ENCODE data around the gene PRDM16. TPM values are rescaled to one million over a fixed set of nuclear protein-coding genes. Genes with fewer than 3 reads are reported as not detected.

Gene PRDM16
- total and polyA plus RNA-seq, 2 of the 13 experiments (the other 11 are each of a cell fraction or from before 2014, with no cell fraction given): 0.15 to 0.81 TPM

GRCh38 chr1:3283849-3284248 lies 214.8 kb downstream of the PRDM16 start (continued):
- TF ChIP-seq JUN (CRISPR knock-in tag; IDR thresholded peaks at IDR 0.05): no peak
- peak in 1 of 2 experiments; percentile 64; a peak in 1 of 4 replicates for TF ChIP-seq HMGXB4 (CRISPR knock-in tag; IDR thresholded peaks at IDR 0.05; ENCODE audit: borderline replicate concordance in 1 of 2, low read depth in 1 of 2)
- TF ChIP-seq ZNF256 (CRISPR knock-in tag; conservative IDR thresholded peaks at IDR 0.05): no peak
- TF ChIP-seq GABPB1 (CRISPR knock-in tag; IDR thresholded peaks at IDR 0.05): peak; percentile 35; the same call in 1 of the 2 replicates
- TF ChIP-seq ZNF691 (CRISPR knock-in tag; IDR thresholded peaks at IDR 0.05; ENCODE audit: borderline replicate concordance, low read depth): no peak
- TF ChIP-seq ZNF788 (CRISPR knock-in tag; IDR thresholded peaks at IDR 0.05; ENCODE audit: borderline replicate concordance): peak; percentile 47
- no peak for TF ChIP-seq KLF15 (CRISPR knock-in tag; IDR thresholded peaks at IDR 0.05; ENCODE audit: borderline replicate concordance)
- no peak for TF ChIP-seq SP4 (CRISPR knock-in tag; IDR thresholded peaks at IDR 0.05)
- TF ChIP-seq ZBTB44 (CRISPR knock-in tag; IDR thresholded peaks at IDR 0.05): no peak
- no peak for TF ChIP-seq NR2F1 (CRISPR knock-in tag; IDR thresholded peaks at IDR 0.05)
- no peak for TF ChIP-seq FOXJ3 (CRISPR knock-in tag; IDR thresholded peaks at IDR 0.05; ENCODE audit: borderline replicate concordance)
- TF ChIP-seq FOXA1 (IDR thresholded peaks at IDR 0.05): no peak
- no peak for TF ChIP-seq FOXA1 (CRISPR knock-in tag; IDR thresholded peaks at IDR 0.05)
- TF ChIP-seq AHDC1 (CRISPR knock-in tag; IDR thresholded peaks at IDR 0.05; ENCODE audit: borderline replicate concordance): 0 out of 2 replicates have a peak, but pooled peaks have one; percentile 15
- TF ChIP-seq ZNF180 (CRISPR knock-in tag; IDR thresholded peaks at IDR 0.05; ENCODE audit: borderline replicate concordance, low read depth): no peak
- TF ChIP-seq KDM2A (CRISPR knock-in tag; IDR thresholded peaks at IDR 0.05; ENCODE audit: borderline replicate concordance, low read depth): peak; percentile 51; the same call in 1 of the 2 replicates
- TF ChIP-seq HNF1B (CRISPR knock-in tag; IDR thresholded peaks at IDR 0.05): peak; percentile 54; the same call in 1 of the 2 replicates
